COR-L47 (cell line): ENCODE data around the gene SKI.
"Not testable (repeated sequence)": the region's sequence is repeated elsewhere in the genome, so short reads cannot be mapped to it uniquely, and the experiment has no call there.

ENCODE experiments used
- DNase-seq: peaks from one replicate; lab custom pipeline; 2025; lab: John Stamatoyannopoulos, UW

SKI gene

GRCh38 chr1:2322065-2322571, 94.0 kb downstream of the SKI start:
- no peak for DNase-seq

DNA sequence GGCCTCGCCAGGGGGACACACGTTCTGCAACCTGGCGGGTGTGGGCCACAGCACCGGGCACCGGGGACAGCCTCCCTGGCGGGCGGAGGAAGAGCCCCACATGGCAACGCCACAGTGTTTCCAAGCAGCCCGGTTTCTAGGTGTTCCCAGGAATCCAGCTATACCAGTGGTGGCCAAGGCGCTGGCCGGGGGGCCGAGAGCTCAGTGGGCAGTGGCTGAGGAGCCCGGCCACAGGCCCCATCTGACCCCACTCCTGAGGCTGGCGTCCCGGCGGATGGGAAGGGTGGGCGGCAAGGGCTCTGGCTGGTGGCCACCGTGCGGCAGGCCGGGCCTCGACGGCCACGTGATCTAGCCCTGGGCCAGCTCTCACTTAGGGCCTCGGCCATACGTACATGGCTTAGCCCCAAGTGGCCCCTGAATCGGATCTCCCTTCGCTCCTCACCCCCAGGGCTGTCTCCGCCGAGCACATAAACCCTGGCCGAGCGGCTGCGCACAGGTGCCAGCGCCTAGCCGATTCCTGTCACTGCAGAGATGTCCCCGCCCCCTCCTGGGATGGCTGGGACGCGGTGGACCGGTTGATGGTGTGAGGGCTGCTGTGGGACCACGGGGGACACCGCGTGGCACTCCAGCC, 94.6 kb downstream of the SKI start:
- DNase-seq: no peak

DNA sequence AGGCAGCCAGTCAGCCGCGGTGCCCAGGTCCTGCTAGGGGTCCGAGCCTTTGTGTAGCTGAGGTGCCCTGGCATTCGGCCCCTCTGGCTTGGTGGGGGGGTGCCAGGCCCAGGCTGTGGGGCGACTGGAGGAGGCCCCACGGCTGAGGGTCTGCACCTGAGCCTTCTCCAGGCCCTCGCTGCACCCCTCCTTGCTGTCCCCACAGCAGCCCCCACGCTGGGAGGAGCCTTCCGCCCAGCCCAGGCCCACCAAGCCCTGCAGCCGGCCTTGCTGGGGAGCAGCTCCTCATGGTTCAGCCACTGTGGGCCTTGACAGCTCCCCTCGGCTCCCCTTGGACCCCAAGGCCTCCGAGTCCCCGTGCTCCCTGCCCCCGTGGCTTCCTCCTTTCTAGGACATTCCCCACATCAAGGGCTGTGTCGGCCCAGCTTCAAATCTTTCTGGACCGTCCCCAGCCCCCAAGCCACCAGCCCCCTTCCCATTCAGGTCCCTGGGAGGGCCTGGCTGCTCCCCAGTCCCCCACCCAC, 95.4 kb downstream of the SKI start:
- no peak for DNase-seq

GRCh38 chr1:2324553-2325366, 96.6 kb downstream of the SKI start:
- no peak for DNase-seq

DNA sequence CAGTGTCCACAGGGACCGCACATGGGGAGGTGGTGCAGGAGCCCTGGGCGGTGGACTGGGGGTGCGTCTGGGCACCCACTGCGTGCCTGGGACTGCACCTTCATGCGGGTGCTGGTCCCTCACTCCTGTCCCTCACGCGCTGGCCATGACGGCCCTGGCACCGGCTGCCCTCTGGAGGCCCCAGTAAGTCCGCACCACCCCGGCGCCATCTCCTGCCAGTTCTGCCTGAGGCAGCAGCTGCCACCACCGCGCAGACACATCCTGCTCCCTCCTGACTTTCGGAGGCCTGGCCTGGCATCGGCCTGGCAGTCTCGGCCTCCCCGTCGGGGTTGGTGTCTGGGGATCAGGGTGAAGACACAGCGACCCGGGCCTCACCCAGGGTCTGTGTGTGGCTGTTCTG, 98.4 kb downstream of the SKI start:
- no peak for DNase-seq

- not testable (repeated sequence) for DNase-seq
These were observed 99.0 kb downstream of the SKI start for GRCh38 chr1:2327162-2327561.

DNA sequence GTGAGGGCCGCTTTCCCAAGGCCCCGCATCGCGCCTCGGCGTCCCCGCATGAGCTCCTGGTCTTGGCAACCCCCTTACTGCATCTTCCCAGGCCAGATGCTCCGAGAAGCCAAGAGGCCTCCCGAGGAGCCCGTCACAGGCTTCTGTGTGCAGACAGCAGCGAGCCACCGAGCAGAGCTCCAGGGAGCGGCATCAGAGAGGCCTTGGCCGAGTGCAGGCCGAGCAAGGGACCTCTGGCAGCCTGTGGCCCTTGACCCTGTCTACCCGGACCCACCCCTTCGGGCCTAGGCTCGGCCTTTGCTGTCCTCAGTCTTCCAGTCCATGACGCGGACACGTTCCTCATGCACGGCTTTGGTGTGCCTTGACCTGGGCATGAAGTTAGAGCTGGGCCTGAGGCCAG, 99.7 kb downstream of the SKI start:
- no peak for DNase-seq

DNA sequence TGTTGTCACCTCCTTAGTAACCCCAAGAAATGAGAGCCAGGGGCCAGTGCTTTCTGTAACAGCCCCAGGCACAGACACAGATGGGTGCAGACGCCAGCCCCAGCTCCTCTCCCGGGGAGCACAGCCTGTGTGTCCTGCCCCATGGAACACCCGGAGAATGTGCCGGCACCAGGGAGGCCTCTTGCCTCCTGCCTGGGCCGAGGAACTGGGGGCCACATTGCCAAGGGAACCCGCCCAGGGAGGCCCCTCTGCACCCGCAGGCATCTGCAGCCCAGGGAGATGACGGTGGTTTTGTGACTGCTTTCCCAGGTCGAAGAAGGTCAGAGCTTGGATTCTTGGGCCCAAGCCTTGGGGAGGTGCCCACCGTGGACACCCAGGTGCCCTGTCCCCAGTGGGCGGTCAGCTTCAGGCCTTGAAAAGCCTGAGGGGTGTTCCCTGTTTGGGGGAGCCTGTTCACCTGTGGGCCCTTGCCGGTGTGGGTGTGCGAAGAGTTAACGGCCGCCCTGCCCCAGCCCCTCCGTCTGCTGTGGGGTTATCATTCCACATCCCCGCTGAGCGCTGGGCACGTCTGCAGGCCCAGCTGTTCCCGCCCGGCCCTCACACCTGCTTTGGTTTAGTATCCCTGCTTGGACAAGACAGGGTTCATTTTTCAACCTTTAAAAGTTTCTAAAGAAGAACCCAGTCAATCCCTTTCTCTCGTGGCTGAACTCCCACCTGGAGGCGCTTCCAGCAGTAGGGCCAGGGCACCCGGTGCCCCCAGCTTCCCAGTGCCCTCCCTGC, 100.7 kb downstream of the SKI start:
- DNase-seq: no peak

- no peak for DNase-seq
These were observed 101.9 kb downstream of the SKI start for GRCh38 chr1:2330035-2330434.

- DNase-seq: no peak
These were observed 102.5 kb downstream of the SKI start for GRCh38 chr1:2330519-2331199.

DNA sequence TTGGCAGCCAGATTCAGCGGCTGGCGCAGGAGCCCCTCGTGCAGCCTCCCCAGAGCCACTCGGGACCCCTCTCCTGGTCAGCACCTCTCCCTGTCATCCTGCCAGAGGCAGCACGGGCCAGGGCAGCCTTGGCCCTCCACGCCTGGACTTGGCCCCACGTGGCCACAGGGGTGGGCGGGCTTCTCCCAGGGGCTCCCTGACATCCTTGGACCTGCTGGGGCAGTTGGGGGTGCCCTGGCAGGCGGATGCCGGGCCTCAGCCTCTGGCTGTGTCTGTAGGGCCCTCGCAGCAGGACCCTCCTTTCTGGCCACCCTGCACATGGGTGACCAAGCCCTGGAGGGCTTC, 103.1 kb downstream of the SKI start:
- DNase-seq: no peak

- DNase-seq: not testable (repeated sequence)
These were observed 103.5 kb downstream of the SKI start for GRCh38 chr1:2331580-2331979.

DNA sequence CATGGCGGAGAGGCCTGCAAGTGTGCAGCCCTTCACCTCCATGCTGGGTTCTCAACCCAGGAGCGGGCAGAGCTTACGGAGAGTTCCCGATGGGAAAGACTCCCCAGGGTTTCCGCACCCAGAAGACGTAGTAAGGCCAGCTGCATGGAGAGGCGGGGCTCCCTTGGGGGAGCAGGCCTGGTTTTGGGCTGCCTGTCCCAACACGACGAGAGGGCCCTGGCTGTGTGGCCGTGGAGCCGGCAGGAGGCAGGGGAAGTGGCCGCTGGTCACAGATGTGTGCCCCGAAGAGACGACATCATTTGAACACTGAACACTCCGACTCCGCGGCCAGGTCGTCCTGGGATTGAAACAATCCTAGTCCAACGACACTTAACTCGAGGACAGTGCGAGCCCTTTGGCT, 106.2 kb downstream of the SKI start:
- DNase-seq: no peak

- no peak for DNase-seq
These were observed 106.9 kb downstream of the SKI start for GRCh38 chr1:2334883-2335534.

- DNase-seq: no peak
These were observed 107.8 kb downstream of the SKI start for GRCh38 chr1:2335721-2336455.

- no peak for DNase-seq
These were observed 108.4 kb downstream of the SKI start for GRCh38 chr1:2336499-2336898.

DNA sequence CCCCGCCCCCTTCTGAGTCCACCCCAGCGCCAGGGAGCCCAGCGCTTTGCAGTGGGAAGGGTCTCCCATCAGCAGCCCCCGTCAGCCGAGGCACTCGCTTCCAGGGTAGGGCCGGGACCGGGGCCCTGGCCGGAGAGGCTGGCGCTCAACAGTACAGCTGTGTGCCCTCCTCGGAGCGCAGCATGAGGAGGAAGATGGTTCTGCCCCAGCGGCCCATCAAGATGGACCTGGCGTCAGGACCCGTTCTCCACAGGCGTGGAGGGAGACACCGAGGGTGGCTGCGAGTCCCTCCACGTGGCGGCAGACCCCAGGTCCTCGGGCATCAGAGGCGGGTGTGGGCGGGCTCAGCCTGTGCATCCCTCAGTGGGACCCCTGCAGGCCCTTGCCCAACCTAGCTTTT, 109.0 kb downstream of the SKI start:
- no peak for DNase-seq

DNA sequence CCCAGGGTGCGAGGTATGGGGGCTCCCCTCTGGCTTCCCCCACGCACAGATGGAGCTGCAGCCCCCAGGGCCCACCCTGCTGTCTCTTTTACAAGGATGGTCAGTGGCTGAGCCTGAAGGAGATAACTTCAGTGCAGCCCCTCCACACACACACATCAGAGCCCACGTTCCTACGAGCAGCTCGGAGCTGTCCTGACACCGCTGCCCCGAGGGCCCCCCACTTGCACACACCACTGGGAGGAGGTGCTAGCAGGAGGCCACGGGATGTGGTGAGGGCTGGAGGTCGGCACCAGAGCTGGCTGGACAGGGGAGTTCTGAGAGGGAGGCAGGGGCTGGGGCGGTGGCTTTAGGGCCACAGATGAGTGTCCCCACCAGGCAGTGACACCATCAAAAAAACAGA, 109.4 kb downstream of the SKI start:
- DNase-seq: no peak

DNA sequence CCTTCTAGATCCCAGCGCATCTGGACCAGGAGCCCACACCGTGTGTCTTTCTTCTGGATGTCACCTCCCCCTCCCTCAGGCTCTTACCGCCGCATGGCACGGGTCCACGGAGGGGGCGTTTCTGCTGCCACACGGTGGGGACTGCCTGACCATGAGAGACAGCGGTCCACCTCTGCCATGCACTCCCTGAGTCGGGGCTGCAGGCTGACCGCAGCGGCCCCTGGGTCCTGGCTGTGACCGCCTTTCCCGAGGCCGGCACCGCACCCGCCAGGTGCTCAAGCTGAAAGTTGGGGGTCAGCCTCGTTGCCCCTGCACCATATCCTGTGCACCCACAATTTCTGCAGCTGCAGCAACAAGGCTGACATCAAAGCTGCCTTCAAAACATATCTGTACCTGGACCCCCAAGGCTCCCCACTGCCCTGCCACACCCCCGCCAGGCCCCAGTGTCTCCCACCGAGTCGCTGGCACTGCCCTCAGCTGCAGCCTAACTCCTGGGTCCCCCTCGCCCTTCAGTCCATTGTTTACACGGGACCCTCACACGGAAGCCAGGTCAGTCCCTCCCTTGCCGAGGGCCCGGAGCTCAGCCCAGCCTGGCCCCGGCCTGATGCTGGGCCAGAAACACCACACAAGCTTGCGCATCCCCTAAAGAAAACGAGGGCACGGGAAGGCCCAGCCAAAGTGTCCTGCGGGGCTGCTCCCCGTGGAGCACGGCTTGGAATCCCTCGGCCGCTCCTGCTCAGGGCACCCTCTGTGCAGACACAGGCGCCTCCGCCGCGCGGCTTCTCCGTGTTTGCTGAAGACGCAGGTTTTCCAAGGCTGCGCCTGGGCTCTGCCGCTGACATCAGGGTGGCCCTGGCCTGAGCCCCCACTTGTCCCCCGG, 111.3 kb downstream of the SKI start:
- no peak for DNase-seq
